ENCODE measurements around the gene PPP1R9B.

PPP1R9B gene

GRCh38 chr17:50186661-50187393, 36.4 kb upstream of the PPP1R9B start:
- no peak for DNase-seq

GRCh38 chr17:50185631-50186471, 35.4 kb upstream of the PPP1R9B start:
- no peak for DNase-seq

GRCh38 chr17:50184611-50185398, 34.3 kb upstream of the PPP1R9B start:
- no peak for DNase-seq

- DNase-seq, result no peak
Observed at GRCh38 chr17:50184064-50184463, 33.6 kb upstream of the PPP1R9B start.

- no peak for DNase-seq
Observed at GRCh38 chr17:50183421-50183994, 33.0 kb upstream of the PPP1R9B start.

- DNase-seq, result no peak
Observed at GRCh38 chr17:50182783-50183420, 32.4 kb upstream of the PPP1R9B start.

- no peak for DNase-seq
Observed at GRCh38 chr17:50181591-50182560, 31.4 kb upstream of the PPP1R9B start.

- DNase-seq, result no peak
Observed at GRCh38 chr17:50181144-50181543, 30.7 kb upstream of the PPP1R9B start.

GRCh38 chr17:50180620-50181019, 30.1 kb upstream of the PPP1R9B start:
- DNase-seq, result no peak

- DNase-seq, result no peak
Observed at GRCh38 chr17:50180111-50180510, 29.6 kb upstream of the PPP1R9B start.

- DNase-seq, result peak in 1 of 4 experiments; percentile 16
Observed at GRCh38 chr17:50177983-50178834, 27.7 kb upstream of the PPP1R9B start.

- DNase-seq, result no peak
Observed at GRCh38 chr17:50177476-50177875, 27.0 kb upstream of the PPP1R9B start.

- DNase-seq, result no peak
Observed at GRCh38 chr17:50176559-50177357, 26.3 kb upstream of the PPP1R9B start.

GRCh38 chr17:50175035-50175807, 24.7 kb upstream of the PPP1R9B start:
- DNase-seq, result no peak

- no peak for DNase-seq
Observed at GRCh38 chr17:50174444-50174843, 24.0 kb upstream of the PPP1R9B start.

GRCh38 chr17:50173335-50173941, 23.0 kb upstream of the PPP1R9B start:
- DNase-seq, result no peak

- no peak for DNase-seq
Observed at GRCh38 chr17:50172936-50173334, 22.5 kb upstream of the PPP1R9B start.

GRCh38 chr17:50172130-50172529, 21.7 kb upstream of the PPP1R9B start:
- no peak for DNase-seq

Data from activated CD4-positive, CD25-positive, alpha-beta regulatory T cell (primary cell).